Mammary epithelial cell (primary cell): Measurements from ENCODE around the gene LAMA4.

Experiments used
- CTCF ChIP-seq, 2 donors: IDR thresholded peaks in 1 of 2; conservative IDR thresholded peaks in 1 of 2; 2 replicates each; pipeline ENCODE4 v1.5.1; 2011 to 2012; ENCODE audit warnings: inconsistent platforms in 2 of 2, low read length in 2 of 2, mild to moderate bottlenecking in 2 of 2, control low read depth in 1 of 2, low read depth in 1 of 2; ENCODE audit not compliant: insufficient read depth in 1 of 2; ENCODE audit errors: extremely low read depth in 1 of 2
- EZH2 ChIP-seq: IDR thresholded peaks from 2 replicates; pipeline ENCODE4 v1.6.1; 2012; ENCODE audit warnings: low read length, inconsistent platforms, borderline replicate concordance

GRCh38 chr6:112203577-112204349 is 50.6 kb downstream of the LAMA4 start:
- TF ChIP-seq EZH2 (no peak), CTCF (conservative IDR thresholded peaks at IDR 0.05 in 1 of 2, IDR thresholded peaks at IDR 0.05 in 1 of 2; ENCODE audit: extremely low read depth in 1 of 2, insufficient read depth in 1 of 2, low read depth in 1 of 2, low read length in 2 of 2) (no peak)
